H9 (cell line): ENCODE measurements around the gene COL17A1. TPM values are rescaled to one million over a fixed set of nuclear protein-coding genes. Genes with fewer than 3 reads are reported as not detected.

Experiments
- DNase-seq: peaks from one replicate; pipeline ENCODE4 v3.0.0-alpha.2; 2017
- H2AFZ ChIP-seq: one replicate; pipeline ENCODE4 v1.6.1; 2013; ENCODE audit warnings: mild to moderate bottlenecking, low read length, control low read depth, moderate library complexity
- H2AK5ac ChIP-seq: 2 replicates; pipeline ENCODE4 v1.6.1; 2013; ENCODE audit warnings: low read length, control low read depth, mixed read lengths; ENCODE audit not compliant: insufficient read length
- H2BK120ac ChIP-seq: one replicate; pipeline ENCODE4 v1.6.1; 2013; ENCODE audit warnings: low read depth, mild to moderate bottlenecking, low read length, control low read depth, inconsistent platforms; ENCODE audit not compliant: poor library complexity, severe bottlenecking
- H2BK12ac ChIP-seq: 2 replicates; pipeline ENCODE4 v1.6.1; 2013; ENCODE audit warnings: low read length, control low read depth, mixed read lengths, low read depth; ENCODE audit not compliant: insufficient read length
- H2BK15ac ChIP-seq: 2 replicates; pipeline ENCODE4 v1.6.1; 2013; ENCODE audit warnings: low read depth, low read length, control low read depth
- H2BK20ac ChIP-seq: one replicate; pipeline ENCODE4 v1.6.1; 2013; ENCODE audit warnings: low read depth, mild to moderate bottlenecking, low read length, control low read depth, inconsistent platforms; ENCODE audit not compliant: poor library complexity, severe bottlenecking
- H2BK5ac ChIP-seq: 2 replicates; pipeline ENCODE4 v1.6.1; 2013; ENCODE audit warnings: low read length, control low read depth, mixed read lengths; ENCODE audit not compliant: insufficient read length
- H3K14ac ChIP-seq: 2 replicates; pipeline ENCODE4 v1.6.1; 2013; ENCODE audit warnings: low read length, control low read depth; ENCODE audit not compliant: insufficient read depth
- H3K18ac ChIP-seq: 2 replicates; pipeline ENCODE4 v1.6.1; 2013; ENCODE audit warnings: low read depth, mild to moderate bottlenecking, mixed read lengths, low read length, control low read depth; ENCODE audit not compliant: insufficient read length
- H3K23ac ChIP-seq: 2 replicates; pipeline ENCODE4 v1.6.1; 2013; ENCODE audit warnings: low read length, control low read depth, mixed read lengths, low read depth; ENCODE audit not compliant: insufficient read length
- H3K23me2 ChIP-seq: 2 replicates; pipeline ENCODE4 v1.6.1; 2013; ENCODE audit warnings: low read depth, mild to moderate bottlenecking, mixed read lengths, low read length, control low read depth; ENCODE audit not compliant: insufficient read length, poor library complexity, severe bottlenecking
- H3K27ac ChIP-seq: 2 replicates; pipeline ENCODE4 v1.5.1; 2013; ENCODE audit warnings: low read length, control low read depth, mixed read lengths, low read depth; ENCODE audit not compliant: insufficient read length
- H3K27me3 ChIP-seq: 2 replicates; pipeline ENCODE4 v1.6.1; 2013; ENCODE audit warnings: low read length, control low read depth, inconsistent platforms; ENCODE audit not compliant: insufficient read depth
- H3K4ac ChIP-seq: 2 replicates; pipeline ENCODE4 v1.6.1; 2013; ENCODE audit warnings: low read depth, mild to moderate bottlenecking, control low read depth, inconsistent platforms, low read length, moderate library complexity
- H3K4me1 ChIP-seq: 2 replicates; pipeline ENCODE4 v1.6.1; 2013; ENCODE audit warnings: low read length, control low read depth, inconsistent platforms; ENCODE audit not compliant: insufficient read depth
- H3K4me2 ChIP-seq: 2 replicates; pipeline ENCODE4 v1.6.1; 2013; ENCODE audit warnings: low read length, control low read depth, mixed read lengths; ENCODE audit not compliant: insufficient read length, insufficient read depth
- H3K56ac ChIP-seq: 2 replicates; pipeline ENCODE4 v1.6.1; 2013; ENCODE audit warnings: low read depth, mild to moderate bottlenecking, mixed read lengths, low read length, control low read depth; ENCODE audit not compliant: insufficient read length
- H3K79me1 ChIP-seq: 2 replicates; pipeline ENCODE4 v1.6.1; 2013; ENCODE audit warnings: low read depth, mild to moderate bottlenecking, moderate library complexity, low read length, control low read depth, inconsistent platforms; ENCODE audit not compliant: insufficient read depth, poor library complexity, severe bottlenecking
- H3K79me2 ChIP-seq: 2 replicates; pipeline ENCODE4 v1.6.1; 2013; ENCODE audit warnings: low read length, control low read depth, inconsistent platforms; ENCODE audit not compliant: insufficient read depth
- H3K9ac ChIP-seq: 2 replicates; pipeline ENCODE4 v1.6.1; 2013; ENCODE audit warnings: low read length, control low read depth, mixed read lengths; ENCODE audit not compliant: insufficient read length; ENCODE audit errors: extremely low read depth
- H3K9me3 ChIP-seq: one replicate; pipeline ENCODE4 v1.6.1; 2013; ENCODE audit warnings: low read depth, low read length, inconsistent platforms; ENCODE audit not compliant: control insufficient read depth
- H3T11ph ChIP-seq: one replicate; pipeline ENCODE4 v1.6.1; 2013; ENCODE audit warnings: mild to moderate bottlenecking, low read length, control low read depth, inconsistent platforms
- H4K20me1 ChIP-seq: one replicate; pipeline ENCODE4 v1.6.1; 2013; ENCODE audit not compliant: control insufficient read depth, insufficient read length, insufficient read depth
- H4K5ac ChIP-seq: 2 replicates; pipeline ENCODE4 v1.6.1; 2013; ENCODE audit warnings: low read depth, mild to moderate bottlenecking, mixed read lengths, low read length, control low read depth; ENCODE audit not compliant: insufficient read length
- H4K8ac ChIP-seq: replicated peaks from 2 replicates; pipeline ENCODE4 v1.6.1; 2013; ENCODE audit warnings: low read length, control low read depth, mixed read lengths, low read depth; ENCODE audit not compliant: insufficient read length
- H4K91ac ChIP-seq: 2 replicates; pipeline ENCODE4 v1.6.1; 2013; ENCODE audit warnings: low read depth, mild to moderate bottlenecking, moderate library complexity, mixed read lengths, low read length, control low read depth; ENCODE audit not compliant: insufficient read length
- H3K27ac Mint-ChIP-seq, 3 experiments: 2 replicates in 2 of 3; 3 replicates in 1 of 3; pipeline ENCODE4 v1.8.0; 2020 to 2021; ENCODE audit warnings: mixed read lengths in 3 of 3, mild to moderate bottlenecking in 1 of 3, moderate library complexity in 1 of 3
- H3K27me3 Mint-ChIP-seq: 2 replicates; pipeline ENCODE4 v1.8.0; 2021; ENCODE audit warnings: low read depth, mild to moderate bottlenecking, moderate library complexity, mixed read lengths
- H3K36me3 Mint-ChIP-seq, 3 experiments: 2 replicates in 2 of 3; 3 replicates in 1 of 3; pipeline ENCODE4 v1.8.0; 2020 to 2021; ENCODE audit warnings: low read depth in 3 of 3, mixed read lengths in 3 of 3; ENCODE audit not compliant: insufficient read depth in 1 of 3
- H3K4me1 Mint-ChIP-seq, 2 experiments: 2 replicates each; pipeline ENCODE4 v1.8.0; 2020; ENCODE audit warnings: mixed read lengths in 2 of 2
- H3K4me3 Mint-ChIP-seq, 2 experiments: 2 replicates in 1 of 2; 3 replicates in 1 of 2; pipeline ENCODE4 v1.8.0; 2020 to 2021; ENCODE audit warnings: mild to moderate bottlenecking in 2 of 2, mixed read lengths in 2 of 2, moderate library complexity in 1 of 2
- H3K9me3 Mint-ChIP-seq, 2 experiments: 2 replicates in 1 of 2; 3 replicates in 1 of 2; pipeline ENCODE4 v1.8.0; 2020; ENCODE audit warnings: mild to moderate bottlenecking in 2 of 2, mixed read lengths in 2 of 2, moderate library complexity in 1 of 2
- WGBS: extraction: QIAGEN DNeasy Blood & Tissue Kit; methylation state at CpG from one replicate; pipeline ENCODE4 v1.1.7; 2013; ENCODE audit warnings: missing lambda C conversion rate, low lambda C conversion rate, mixed read lengths; ENCODE audit not compliant: insufficient read length; ENCODE audit errors: extremely low coverage; 5-methylcytosine and 5-hydroxymethylcytosine counted together
- total RNA-seq: library from RNA; stranded (reverse); gene quantifications from 2 replicates; pipeline ENCODE4 v1.2.1, GENCODE V29; 2021
- TF ChIP-seq, protein P1 (sequence below): fragments of 200-600 bp; sonication (generic); conservative IDR thresholded peaks from 3 replicates; pipeline ENCODE4 v1.8.0; 2021; ENCODE audit warnings: antibody characterized with exemption, mild to moderate bottlenecking

COL17A1 gene
- total RNA-seq, 1 experiment from 2014 or later, result 1.9 TPM

DNA sequence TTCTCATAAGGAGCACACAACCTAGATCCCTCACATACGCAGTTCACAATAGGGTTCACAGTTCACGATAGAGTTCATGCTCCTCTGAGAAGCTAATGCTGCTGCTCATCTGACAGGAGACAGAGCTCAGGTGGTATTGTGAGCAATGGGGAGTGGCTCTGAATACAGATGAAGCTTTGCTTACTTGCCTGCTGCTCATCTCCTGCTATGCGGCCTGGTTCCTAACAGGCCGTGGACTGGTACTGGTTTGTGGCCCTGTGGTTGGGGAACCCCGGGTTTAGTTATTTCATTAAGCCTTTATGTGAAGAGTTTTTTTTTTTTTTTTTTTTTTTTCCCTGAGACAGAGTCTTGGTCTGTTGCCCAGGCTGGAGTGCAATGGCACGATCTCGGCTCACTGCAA is 99.3 kb downstream of the COL17A1 start:
- Histone ChIP-seq H4K20me1 (no peaks in the 10 kb centered on the region), H4K8ac (no peak overlapping the region), H3K9ac (no peak overlapping the region), H3K23me2 (no peaks in the 10 kb centered on the region), H3K27me3 (no peaks in the 10 kb centered on the region), H3K27ac (no peak overlapping the region), H2AK5ac (no peak overlapping the region), H2BK5ac (no peak overlapping the region), H2BK20ac (no peak overlapping the region), H3K4ac (no peak overlapping the region), H3K14ac (no peak overlapping the region), H3K18ac (no peak overlapping the region), H2BK15ac (no peak overlapping the region), H3K4me1 (no peaks in the 10 kb centered on the region), H3K56ac (no peak overlapping the region), H3K9me3 (no peaks in the 10 kb centered on the region), H2AFZ (no peak overlapping the region), H3T11ph (no peak overlapping the region), H2BK120ac (no peak overlapping the region), H4K91ac (no peak overlapping the region), H4K5ac (no peak overlapping the region), H3K23ac (no peak overlapping the region), H2BK12ac (no peak overlapping the region), H3K79me2 (no peaks in the 10 kb centered on the region), H3K4me2 (no peak overlapping the region), H3K79me1 (peaks cover 5% of the 10 kb centered on the region)
- Mint-ChIP-seq H3K9me3 (no peaks in the 10 kb centered on the region), H3K4me3 (no peak overlapping the region), H3K36me3 (no peaks in the 10 kb centered on the region), H3K27me3 (no peaks in the 10 kb centered on the region), H3K27ac (no peak overlapping the region), H3K4me1 (peaks cover 8 to 13% of the 10 kb centered on the region in 2 experiments)
- no peak for DNase-seq
- no CpG with 5 or more reads among the region's 7 CpGs for WGBS
- TF ChIP-seq, protein P1, sequence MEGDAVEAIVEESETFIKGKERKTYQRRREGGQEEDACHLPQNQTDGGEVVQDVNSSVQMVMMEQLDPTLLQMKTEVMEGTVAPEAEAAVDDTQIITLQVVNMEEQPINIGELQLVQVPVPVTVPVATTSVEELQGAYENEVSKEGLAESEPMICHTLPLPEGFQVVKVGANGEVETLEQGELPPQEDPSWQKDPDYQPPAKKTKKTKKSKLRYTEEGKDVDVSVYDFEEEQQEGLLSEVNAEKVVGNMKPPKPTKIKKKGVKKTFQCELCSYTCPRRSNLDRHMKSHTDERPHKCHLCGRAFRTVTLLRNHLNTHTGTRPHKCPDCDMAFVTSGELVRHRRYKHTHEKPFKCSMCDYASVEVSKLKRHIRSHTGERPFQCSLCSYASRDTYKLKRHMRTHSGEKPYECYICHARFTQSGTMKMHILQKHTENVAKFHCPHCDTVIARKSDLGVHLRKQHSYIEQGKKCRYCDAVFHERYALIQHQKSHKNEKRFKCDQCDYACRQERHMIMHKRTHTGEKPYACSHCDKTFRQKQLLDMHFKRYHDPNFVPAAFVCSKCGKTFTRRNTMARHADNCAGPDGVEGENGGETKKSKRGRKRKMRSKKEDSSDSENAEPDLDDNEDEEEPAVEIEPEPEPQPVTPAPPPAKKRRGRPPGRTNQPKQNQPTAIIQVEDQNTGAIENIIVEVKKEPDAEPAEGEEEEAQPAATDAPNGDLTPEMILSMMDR, result no peak
